HepG2 (cell line): ENCODE data around the gene PRXL2B.

ENCODE experiments used
- HNF4G ChIP-seq, 2 experiments: sonication (generic) in 1 of 2; formaldehyde crosslinking in 1 of 2; IDR thresholded peaks; 2 replicates each; pipeline versions ENCODE4 v1.4.0 to v1.6.1; 2011 to 2020; ENCODE audit warnings: borderline replicate concordance in 2 of 2, low read depth in 2 of 2, mild to moderate bottlenecking in 2 of 2, low read length in 1 of 2, missing genetic modification reagents in 1 of 2, moderate library complexity in 1 of 2
- NPAS2 ChIP-seq: sonication (generic); formaldehyde crosslinking; IDR thresholded peaks from 2 replicates; pipeline ENCODE4 v1.8.0; 2022; ENCODE audit warnings: mild to moderate bottlenecking, missing genetic modification reagents, borderline replicate concordance
- ZNF605 ChIP-seq: sonication (generic); formaldehyde crosslinking; IDR thresholded peaks from 2 replicates; pipeline ENCODE4 v1.8.0; 2022; ENCODE audit warnings: mild to moderate bottlenecking, missing genetic modification reagents

DNA sequence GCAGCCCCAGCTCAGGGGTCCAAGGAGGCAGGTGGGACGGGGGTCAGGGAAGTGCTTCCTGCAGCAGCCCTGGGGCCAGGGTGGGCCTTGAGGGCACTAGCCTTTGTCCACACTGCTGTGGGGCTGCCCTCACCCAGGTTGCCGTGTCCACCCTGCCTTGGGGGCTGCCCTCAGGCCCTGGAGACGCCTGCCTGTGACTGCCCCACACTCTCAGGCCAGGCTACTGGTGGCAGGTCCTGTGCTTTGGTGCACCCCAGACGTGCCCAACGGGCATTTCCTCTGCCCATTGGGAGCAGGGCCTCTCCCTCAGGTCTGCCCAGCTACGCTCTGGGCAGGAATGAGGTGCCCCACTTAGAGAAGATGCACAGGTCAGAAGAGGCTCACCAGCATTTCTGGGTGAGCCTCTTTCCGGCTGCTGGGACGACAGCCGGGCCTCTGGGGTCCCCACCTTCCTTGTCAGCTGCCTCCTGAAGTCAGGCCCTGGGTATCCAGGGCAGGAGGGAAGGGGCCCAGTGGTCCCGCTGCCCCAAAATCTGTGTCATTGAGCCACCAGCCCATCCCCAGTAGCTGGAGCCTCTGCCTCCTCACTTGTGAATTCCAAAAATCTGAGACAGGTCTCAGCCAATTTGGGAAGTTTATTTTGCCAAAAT is 48.9 kb downstream of the PRXL2B start:
- no peak for TF ChIP-seq HNF4G (IDR thresholded peaks at IDR 0.05; ENCODE audit: borderline replicate concordance, low read depth, low read length)
- no peak for TF ChIP-seq HNF4G (CRISPR knock-in tag; IDR thresholded peaks at IDR 0.05; ENCODE audit: borderline replicate concordance, low read depth)
- TF ChIP-seq ZNF605 (CRISPR knock-in tag) = no peak
- no peak for TF ChIP-seq NPAS2 (CRISPR knock-in tag)
